ENCODE measurements around the gene KRT82.

The KRT82 gene

DNA sequence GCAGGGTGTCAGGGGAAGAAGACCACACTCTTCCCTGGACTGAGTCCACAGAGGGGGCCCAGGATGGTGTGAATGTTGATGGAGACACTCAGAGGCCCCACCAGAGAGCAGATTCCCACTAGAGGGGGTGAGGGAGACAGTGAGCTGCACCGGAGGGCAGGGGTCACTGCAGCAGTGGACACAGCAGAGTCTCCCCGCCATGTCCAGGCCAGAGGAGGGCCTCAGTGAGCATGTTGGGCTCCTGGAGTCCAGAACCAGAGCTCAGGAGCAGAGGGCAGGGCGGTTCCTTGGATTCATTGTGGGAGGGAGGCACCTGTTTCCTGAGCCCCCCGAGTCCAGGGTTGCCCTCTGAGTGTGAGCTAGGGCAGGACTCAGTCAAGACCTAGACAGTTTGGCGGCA is 1.8 kb upstream of the KRT82 start:
- no peak for DNase-seq

GRCh38 chr12:52404951-52405350 is 1.2 kb downstream of the KRT82 start:
- DNase-seq, result no peak

DNA sequence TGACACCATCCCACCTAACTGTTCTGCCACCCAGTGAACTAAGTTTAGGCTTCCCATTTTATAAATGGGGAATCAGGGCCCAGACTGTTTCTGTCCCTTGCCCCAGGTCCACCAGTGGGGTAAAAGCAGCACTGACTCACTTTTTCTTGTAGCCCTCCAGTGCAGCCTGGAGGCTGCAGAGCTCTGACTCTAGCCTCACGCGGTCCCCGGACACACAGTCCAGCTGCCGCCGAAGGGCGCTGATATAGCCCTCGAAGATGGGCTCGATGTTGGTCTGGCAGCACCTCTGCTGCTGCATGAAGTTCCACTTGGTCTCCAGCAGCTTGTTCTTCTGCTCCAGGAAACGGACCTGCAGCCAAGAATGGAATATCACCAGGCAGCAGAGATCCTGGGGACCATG is 2.6 kb downstream of the KRT82 start:
- no peak for DNase-seq

GRCh38 chr12:52402873-52403540 is 3.1 kb downstream of the KRT82 start:
- DNase-seq, result no peak

DNA sequence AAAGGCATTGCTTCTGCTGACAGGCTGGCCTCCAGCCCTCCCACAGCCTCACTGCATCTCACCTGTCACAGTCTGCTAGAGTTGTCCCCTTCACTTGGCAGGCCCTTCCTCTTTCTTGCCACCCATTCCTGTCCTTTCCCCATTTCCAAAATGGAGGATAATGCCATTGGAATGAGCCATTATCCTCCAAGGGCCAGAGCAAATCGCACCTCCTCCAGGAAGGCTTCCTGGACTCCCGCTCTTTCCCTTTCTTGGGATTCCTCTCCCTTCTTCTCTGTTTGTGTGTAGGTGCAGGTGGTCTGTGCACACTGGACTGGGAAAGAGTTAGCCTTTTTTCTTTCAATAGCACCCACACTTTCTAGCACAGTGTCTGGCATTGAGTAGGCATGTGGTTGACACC is 3.8 kb downstream of the KRT82 start:
- DNase-seq, result no peak

DNA sequence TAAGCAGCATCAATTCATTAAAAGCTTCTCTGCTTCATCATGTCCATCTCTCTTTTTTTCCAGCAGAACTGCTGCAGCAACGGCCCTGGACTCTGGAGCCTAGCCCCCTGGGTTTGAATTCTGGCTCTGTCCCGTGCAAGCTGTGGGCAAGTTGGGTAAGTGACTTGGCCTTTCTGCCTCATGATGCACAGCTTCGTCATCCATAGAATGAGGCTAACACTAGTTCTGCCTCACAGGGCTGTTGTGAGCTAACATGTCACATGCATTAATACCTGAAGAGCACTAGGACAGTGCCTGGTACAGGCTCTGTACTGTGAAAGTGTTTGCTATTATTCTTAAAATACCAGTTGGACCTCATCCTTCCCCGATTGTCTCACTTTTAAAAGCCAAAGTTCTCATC is 4.2 kb downstream of the KRT82 start:
- no peak for DNase-seq

- DNase-seq, result no peak
Observed at GRCh38 chr12:52401526-52401925, 4.6 kb downstream of the KRT82 start.

DNA sequence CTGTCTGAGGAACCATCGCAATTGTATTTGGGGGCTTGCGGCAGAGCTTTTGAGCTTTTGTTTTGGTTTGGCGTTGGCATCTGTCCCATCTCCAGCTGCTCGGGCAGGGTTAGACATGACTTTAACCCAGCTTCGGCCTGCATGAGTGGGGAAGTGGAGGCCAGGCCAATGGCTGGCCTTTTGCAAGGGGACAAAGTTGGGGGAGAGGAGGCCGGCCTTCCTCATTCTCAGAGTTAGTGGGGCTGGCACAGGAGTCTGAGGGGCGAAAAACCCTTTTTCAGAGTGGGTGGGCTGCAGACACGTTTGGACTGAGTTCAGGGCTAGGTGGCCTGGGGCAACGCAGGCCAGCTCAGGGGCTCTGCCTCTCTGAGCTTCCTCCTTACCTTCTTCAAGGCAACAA is 5.2 kb downstream of the KRT82 start:
- no peak for DNase-seq

GRCh38 chr12:52399756-52400155 is 6.4 kb downstream of the KRT82 start:
- no peak for DNase-seq

DNA sequence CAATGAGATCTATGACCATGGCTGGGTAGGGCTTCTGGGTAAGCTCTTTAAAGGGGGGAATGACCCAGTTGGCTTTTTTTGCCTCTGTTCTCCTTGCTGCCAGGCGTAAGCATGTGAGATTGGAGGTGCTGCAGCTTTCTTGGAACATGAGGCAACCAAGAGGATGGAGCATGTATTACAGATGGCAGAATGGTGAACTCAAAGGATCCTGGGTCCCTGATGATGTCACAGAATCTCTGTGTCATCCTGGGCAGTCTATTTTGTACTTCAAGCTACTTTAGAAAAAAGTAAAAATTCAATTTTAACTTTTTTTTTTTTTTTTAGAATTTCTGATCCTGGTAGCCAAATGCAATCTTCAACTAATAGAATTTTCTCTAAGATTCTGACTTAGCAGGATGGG is 8.0 kb downstream of the KRT82 start:
- DNase-seq, result no peak

- DNase-seq, result no peak
Observed at GRCh38 chr12:52396656-52397055, 9.5 kb downstream of the KRT82 start.

DNA sequence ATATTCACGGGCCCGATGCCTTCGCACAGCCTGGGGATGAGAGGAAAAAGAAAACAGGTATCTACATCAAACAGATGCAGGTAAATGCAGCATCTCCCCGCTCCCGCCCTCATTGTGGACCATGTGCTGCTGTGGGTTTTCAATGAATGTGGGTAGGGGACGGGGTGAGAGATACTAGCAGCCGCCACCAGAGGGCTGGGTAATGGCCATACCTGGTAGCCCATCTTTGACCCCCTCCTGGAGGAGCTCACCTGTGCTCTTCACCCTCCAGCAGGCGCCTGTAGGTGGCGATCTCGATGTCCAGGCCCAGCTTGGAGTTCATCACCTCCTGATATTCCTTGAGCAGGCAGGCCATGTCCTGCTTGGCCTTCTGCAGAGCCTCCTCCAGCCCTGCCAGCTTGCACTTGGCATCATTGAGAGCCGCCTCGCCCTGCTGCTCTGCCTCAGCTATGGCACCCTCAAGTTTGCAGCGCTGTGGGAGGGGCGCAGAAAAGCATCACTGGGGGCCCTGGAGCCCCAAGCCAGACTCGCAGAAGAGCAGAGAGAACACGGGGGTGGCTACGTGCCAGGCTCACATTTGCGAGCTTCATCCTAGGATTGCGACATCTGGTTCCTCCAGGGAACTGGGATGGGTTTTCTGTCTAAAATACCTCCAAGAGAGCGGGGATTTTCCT is 10.2 kb downstream of the KRT82 start:
- peak; percentile 74 for DNase-seq

GRCh38 chr12:52394836-52395405 is 11.2 kb downstream of the KRT82 start:
- DNase-seq, result no peak

DNA sequence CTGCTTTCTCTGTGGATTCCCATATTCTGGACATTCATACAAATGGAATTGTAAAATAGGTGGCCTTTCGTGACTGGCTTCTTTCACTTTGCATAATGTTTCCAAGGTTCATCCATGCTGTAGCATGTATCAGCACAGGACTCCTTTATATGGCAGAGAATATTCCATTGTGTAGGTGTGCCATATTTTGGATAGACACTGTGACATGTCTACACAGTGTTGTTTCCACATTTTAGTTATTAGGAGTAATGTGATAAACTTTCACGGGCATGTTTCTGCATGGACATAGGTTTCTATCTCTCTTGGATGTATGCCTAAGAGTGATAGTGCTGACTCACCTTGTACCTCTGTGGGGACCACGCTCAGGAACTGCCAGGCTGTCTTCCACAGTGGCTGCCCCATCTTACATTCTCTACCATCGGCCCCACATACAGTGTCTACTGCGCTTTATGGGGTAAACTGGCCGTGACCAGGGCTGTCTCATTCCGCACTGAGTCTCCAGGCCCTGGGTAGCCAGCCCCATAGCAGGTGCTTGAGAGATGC is 13.6 kb downstream of the KRT82 start:
- no peak for DNase-seq

GRCh38 chr12:52391618-52392002 is 14.5 kb downstream of the KRT82 start:
- peak; percentile 67 for DNase-seq

GRCh38 chr12:52390739-52391617 is 15.2 kb downstream of the KRT82 start:
- DNase-seq, result no peak

- no peak for DNase-seq
Observed at GRCh38 chr12:52389313-52390207, 16.6 kb downstream of the KRT82 start.

DNA sequence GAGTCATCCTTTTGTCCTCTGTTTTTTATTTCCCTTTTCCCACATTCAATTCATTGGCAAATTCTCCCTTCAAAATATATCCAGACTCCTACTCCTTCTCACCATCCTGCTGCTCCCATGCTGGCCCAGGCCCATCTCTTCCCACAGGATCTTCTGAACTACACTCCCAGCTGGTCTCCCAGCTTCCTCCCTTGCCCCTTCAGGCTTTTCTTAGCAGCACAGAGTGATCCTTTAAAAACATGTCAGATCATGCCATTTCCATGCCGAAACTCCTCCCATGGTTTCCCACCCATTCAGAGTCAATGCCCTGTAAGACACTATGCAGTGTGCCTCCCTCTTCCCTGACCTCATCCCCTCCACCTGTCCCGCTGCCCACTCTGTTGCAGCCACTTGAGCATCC is 18.3 kb downstream of the KRT82 start:
- no peak for DNase-seq

DNA sequence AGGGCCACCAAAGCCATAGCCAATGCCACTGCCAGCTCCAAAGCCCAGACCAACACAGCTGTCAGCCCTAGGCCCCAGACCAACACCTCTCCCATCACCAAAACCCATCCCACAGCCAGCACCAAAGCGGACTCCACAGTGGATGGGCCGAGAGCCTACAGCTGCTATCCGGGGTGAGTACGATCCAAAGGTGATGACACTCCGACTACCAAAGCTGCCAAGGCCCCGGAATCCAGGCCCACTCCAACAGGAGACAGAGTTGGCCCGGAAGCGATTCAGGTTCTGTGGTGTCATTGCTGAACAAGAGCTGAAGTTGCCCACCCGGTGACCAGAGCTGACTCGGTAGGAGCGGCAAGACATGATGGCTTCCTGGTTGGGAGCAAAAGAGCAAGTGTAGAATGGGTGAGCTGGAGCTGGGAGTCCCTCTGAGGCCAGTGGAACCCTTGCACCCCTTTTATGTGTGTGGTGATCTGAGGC is 20.9 kb downstream of the KRT82 start, which contains the start of gene KRT84:
TSS of gene KRT84 (minus strand) at position 427 of the 477 bp plus-strand sequence. CDS start at position 360, 67 bp downstream.
- no peak for DNase-seq

- no peak for DNase-seq
Observed at GRCh38 chr12:52383331-52383730, 22.8 kb downstream of the KRT82 start.

- DNase-seq, result no peak
Observed at GRCh38 chr12:52382854-52383253, 23.3 kb downstream of the KRT82 start.

- DNase-seq, result no peak
Observed at GRCh38 chr12:52381206-52381605, 24.9 kb downstream of the KRT82 start.
